Peyer's patch (tissue), 4 donors: ENCODE measurements around the gene CD200R1L. TPM values are rescaled to one million over a fixed set of nuclear protein-coding genes. Genes with fewer than 3 reads are reported as not detected.

Source experiments
- DNase-seq, 3 donors: peaks; one replicate each; pipeline ENCODE4 v3.0.0-alpha.2; 2017 to 2019
- H3K27ac ChIP-seq, 4 donors: fragments of 200-600 bp; sonication (generic); one replicate each; pipeline ENCODE4 v1.5.1; 2016 to 2019
- H3K27me3 ChIP-seq, 2 donors: fragments of 200-600 bp; sonication (generic); one replicate each; pipeline ENCODE4 v1.5.1; 2019
- H3K36me3 ChIP-seq, 3 donors: fragments of 200-600 bp; sonication (generic); one replicate each; pipeline ENCODE4 v1.5.1; 2016 to 2019
- H3K4me1 ChIP-seq, 4 donors: fragments of 200-600 bp; sonication (generic); one replicate each; pipeline ENCODE4 v1.5.1; 2016 to 2019
- H3K4me3 ChIP-seq, 4 donors: fragments of 200-600 bp; sonication (generic); 1 replicate in 3 of 4; 2 replicates in 1 of 4; pipeline ENCODE4 v1.5.1; 2016 to 2019; ENCODE audit warnings: mild to moderate bottlenecking in 1 of 4
- H3K9me3 ChIP-seq, 4 donors: fragments of 200-600 bp; sonication (generic); one replicate each; pipeline ENCODE4 v1.5.1; 2016 to 2019; ENCODE audit warnings: mild to moderate bottlenecking in 1 of 4
- POLR2A ChIP-seq, 2 donors: fragments of 450-650 bp; IDR thresholded peaks; one replicate each; pipeline ENCODE4 v1.5.1; 2017; ENCODE audit warnings: antibody characterized with exemption in 2 of 2, mild to moderate bottlenecking in 2 of 2, moderate library complexity in 2 of 2
- total RNA-seq, 4 donors: library from RNA; depleted of rRNA; stranded (reverse); fragments of >200 nt; gene quantifications; one replicate each; pipeline ENCODE4 v1.1.0, GENCODE V29; 2016
- TF ChIP-seq, protein P1 (sequence below), 6 experiments: fragments of 450-650 bp in 4 of 6; fragments of 200-600 bp in 2 of 6; sonication (generic) in 1 of 6; IDR thresholded peaks; one replicate each; pipeline ENCODE4 v1.5.1; 2017 to 2019; ENCODE audit warnings: antibody characterized with exemption in 6 of 6, mild to moderate bottlenecking in 3 of 6, moderate library complexity in 1 of 6

The CD200R1L gene, protein sequence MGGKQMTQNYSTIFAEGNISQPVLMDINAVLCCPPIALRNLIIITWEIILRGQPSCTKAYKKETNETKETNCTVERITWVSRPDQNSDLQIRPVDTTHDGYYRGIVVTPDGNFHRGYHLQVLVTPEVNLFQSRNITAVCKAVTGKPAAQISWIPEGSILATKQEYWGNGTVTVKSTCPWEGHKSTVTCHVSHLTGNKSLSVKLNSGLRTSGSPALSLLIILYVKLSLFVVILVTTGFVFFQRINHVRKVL
- total RNA-seq = not detected

DNA sequence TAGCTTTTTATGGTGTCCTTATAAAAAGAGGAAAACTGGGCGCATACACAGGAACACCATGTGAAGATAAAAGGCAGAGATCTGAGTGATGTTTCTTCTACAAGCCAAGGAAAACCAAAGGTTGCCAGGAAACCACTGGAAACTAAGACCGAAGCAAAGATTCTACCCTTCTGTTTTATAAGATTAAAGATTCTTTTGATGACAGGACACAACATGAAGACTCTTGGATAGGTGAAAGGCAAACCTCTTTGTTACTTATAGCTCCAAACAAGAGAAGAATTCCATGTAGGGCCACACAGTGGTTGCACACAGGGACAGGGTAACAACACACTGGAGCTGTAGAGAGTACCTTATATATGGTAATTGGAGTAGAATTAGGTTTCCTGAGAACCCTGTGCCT lies at the start of gene CD200R1L:
TSS of gene CD200R1L (minus strand) at position 101 of the 400 bp plus-strand sequence. CDS start 17,497 bp downstream, outside the sequence.
- no peak within 1 kb of the TSS for H3K27ac ChIP-seq
- H3K4me3 ChIP-seq = no peak within 1 kb of the TSS
- no peak for DNase-seq
- H3K9me3 ChIP-seq = no peaks in the 10 kb centered on the region
- H3K4me1 ChIP-seq = no peaks in the 10 kb centered on the region
- H3K27me3 ChIP-seq = no peaks in the 10 kb centered on the region
- TF ChIP-seq, protein P1, sequence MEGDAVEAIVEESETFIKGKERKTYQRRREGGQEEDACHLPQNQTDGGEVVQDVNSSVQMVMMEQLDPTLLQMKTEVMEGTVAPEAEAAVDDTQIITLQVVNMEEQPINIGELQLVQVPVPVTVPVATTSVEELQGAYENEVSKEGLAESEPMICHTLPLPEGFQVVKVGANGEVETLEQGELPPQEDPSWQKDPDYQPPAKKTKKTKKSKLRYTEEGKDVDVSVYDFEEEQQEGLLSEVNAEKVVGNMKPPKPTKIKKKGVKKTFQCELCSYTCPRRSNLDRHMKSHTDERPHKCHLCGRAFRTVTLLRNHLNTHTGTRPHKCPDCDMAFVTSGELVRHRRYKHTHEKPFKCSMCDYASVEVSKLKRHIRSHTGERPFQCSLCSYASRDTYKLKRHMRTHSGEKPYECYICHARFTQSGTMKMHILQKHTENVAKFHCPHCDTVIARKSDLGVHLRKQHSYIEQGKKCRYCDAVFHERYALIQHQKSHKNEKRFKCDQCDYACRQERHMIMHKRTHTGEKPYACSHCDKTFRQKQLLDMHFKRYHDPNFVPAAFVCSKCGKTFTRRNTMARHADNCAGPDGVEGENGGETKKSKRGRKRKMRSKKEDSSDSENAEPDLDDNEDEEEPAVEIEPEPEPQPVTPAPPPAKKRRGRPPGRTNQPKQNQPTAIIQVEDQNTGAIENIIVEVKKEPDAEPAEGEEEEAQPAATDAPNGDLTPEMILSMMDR (IDR thresholded peaks at IDR 0.05) = no peak
- no peak for TF ChIP-seq POLR2A (IDR thresholded peaks at IDR 0.05)
- no peaks in the 10 kb centered on the region for H3K36me3 ChIP-seq

DNA sequence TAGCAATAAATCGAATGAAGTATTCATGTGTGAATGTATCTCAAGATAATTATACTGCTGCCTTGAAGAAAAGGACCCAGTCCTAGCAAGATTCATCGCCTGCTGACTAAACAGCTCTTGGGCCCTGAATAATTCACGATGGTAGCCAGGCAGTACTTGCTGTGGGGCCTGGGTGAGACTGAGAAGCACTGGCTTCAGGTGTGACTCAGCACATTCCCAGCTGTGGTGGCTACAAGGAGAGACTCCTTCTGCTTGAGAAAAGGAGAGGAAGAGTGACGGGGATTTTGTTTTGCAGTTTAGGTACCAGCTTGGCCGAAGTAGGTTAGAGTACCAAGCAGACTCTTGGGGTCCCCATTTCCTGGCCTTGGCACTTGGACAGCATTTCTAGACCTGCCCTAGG lies 47.6 kb upstream of the CD200R1L start:
- Histone ChIP-seq H3K4me3 (no peak overlapping the region), H3K4me1 (no peaks in the 10 kb centered on the region), H3K9me3 (no peaks in the 10 kb centered on the region), H3K36me3 (no peaks in the 10 kb centered on the region), H3K27me3 (no peaks in the 10 kb centered on the region), H3K27ac (no peak overlapping the region)
- TF ChIP-seq, protein P1 (IDR thresholded peaks at IDR 0.05) = no peak
- no peak for TF ChIP-seq POLR2A (IDR thresholded peaks at IDR 0.05)
- no peak for DNase-seq

DNA sequence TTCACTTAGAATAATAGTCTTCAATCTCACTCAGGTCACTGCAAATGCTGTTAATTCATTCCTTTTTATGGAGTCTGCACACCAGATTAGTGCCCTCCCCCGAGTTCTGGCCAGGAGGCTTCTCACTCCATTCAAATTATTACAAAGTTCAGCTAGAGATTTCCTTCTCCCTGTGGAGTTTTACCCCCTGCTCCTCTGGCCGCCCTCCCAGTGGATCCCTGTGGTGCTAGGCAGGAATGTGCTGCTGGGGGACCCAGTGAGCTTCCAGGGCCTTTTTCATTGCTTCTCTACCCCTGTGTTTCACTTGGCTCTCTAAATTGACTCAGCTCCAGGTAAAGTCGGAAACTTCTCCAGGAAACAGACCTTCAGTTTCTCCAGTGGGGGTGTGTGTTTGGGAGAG lies 42.7 kb upstream of the CD200R1L start:
- H3K9me3 ChIP-seq = no peaks in the 10 kb centered on the region
- TF ChIP-seq POLR2A (IDR thresholded peaks at IDR 0.05) = no peak
- TF ChIP-seq, protein P1 (IDR thresholded peaks at IDR 0.05) = no peak
- DNase-seq = no peak

DNA sequence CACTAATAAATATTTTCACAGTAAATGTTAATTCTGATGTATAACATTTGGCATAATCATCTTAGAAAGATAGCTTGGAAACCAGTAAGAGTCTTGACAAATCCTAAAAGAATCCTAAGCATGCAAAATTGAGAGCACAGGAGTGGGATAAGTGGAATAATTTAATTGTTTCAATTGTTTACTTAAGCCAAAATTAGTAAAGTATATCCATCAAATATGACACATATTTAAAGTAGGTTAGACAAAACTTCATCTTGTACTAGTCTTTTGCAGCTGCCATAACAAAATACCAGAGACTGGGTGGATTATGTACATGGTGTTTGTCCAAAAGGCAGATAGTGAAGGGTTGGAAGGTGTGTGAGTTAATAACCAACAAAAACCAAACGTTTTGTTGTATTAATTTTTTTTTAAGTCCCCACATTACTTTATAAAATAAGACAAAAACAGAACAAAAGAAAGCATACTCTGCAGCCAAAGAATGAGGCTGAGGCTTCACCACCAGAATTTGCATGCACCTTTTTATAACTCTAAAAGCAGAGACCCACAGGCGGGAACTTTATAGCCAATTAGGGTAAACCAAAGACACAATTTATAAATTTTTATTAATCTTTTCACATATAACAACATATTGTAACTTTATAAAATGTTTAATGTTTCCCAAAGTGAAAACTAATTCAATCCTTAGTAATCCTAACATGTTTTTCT lies 41.9 kb upstream of the CD200R1L start:
- no peaks in the 10 kb centered on the region for H3K27me3 ChIP-seq
- no peak overlapping the region for H3K27ac ChIP-seq
- no peaks in the 10 kb centered on the region for H3K9me3 ChIP-seq
- no peak overlapping the region for H3K4me3 ChIP-seq
- H3K4me1 ChIP-seq = no peaks in the 10 kb centered on the region
- H3K36me3 ChIP-seq = no peaks in the 10 kb centered on the region
- TF ChIP-seq, protein P1 (IDR thresholded peaks at IDR 0.05) = no peak
- no peak for TF ChIP-seq POLR2A (IDR thresholded peaks at IDR 0.05)
- DNase-seq = no peak

More for the DNA sequence above, 42.7 kb upstream of the CD200R1L start:
- Histone ChIP-seq H3K36me3 (no peaks in the 10 kb centered on the region), H3K4me3 (no peak overlapping the region), H3K27ac (no peak overlapping the region), H3K4me1 (no peaks in the 10 kb centered on the region), H3K27me3 (no peaks in the 10 kb centered on the region)

DNA sequence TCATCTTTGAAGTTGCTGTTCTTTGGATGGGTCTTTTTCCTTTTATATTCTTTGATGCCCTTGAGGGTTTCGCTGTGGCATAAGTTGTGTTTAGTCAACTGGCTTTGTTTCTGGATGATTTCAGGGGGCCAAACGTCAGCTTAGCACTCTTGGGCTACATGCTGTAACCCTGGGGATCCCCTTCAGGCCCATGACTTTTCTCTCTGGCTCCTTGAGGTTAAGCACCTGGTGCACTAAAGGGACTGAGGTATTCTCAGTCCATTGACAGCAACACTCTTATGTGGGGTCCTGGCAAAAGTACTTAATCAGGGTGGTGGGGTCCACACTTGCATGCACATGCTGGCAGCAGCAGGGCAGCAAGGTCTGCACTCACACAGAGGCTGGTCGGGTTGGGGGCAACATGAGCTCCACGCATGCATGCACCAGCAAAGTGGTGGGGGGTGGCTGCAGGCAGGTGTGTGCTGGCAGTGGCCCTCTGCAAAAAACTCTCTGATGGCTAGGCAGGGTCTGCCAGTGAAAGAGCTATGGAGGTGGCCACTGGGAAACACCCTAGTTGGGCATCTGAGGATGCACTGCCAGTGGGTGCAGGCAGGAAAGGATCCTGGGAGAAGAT lies 38.1 kb upstream of the CD200R1L start:
- no peaks in the 10 kb centered on the region for H3K36me3 ChIP-seq
- no peak overlapping the region for H3K27ac ChIP-seq
- H3K9me3 ChIP-seq = no peaks in the 10 kb centered on the region
- no peaks in the 10 kb centered on the region for H3K4me1 ChIP-seq
- H3K27me3 ChIP-seq = no peaks in the 10 kb centered on the region
- DNase-seq = no peak
- no peak overlapping the region for H3K4me3 ChIP-seq
- no peak for TF ChIP-seq POLR2A (IDR thresholded peaks at IDR 0.05)
- TF ChIP-seq, protein P1 (IDR thresholded peaks at IDR 0.05) = no peak
